NCI-H2029 treated with DMSO at 0.1 percent for 48 hours (cell line): Measurements from ENCODE around the gene MAPKAPK3.

Source experiments
- DNase-seq: peaks from one replicate; lab custom pipeline; 2025; lab: John Stamatoyannopoulos, UW

The MAPKAPK3 gene

GRCh38 chr3:50609071-50609762 lies 7.7 kb upstream of the MAPKAPK3 start:
- no peak for DNase-seq

GRCh38 chr3:50609763-50610085 lies 7.2 kb upstream of the MAPKAPK3 start:
- DNase-seq, result no peak

GRCh38 chr3:50610181-50610971 lies 6.6 kb upstream of the MAPKAPK3 start:
- no peak for DNase-seq

GRCh38 chr3:50610992-50611463 lies 5.9 kb upstream of the MAPKAPK3 start:
- no peak for DNase-seq

- peak; percentile 53 for DNase-seq
These were observed 5.3 kb upstream of the MAPKAPK3 start, which contains the start of gene CISH for GRCh38 chr3:50611464-50612233. CISH (minus strand) TSS chr3:50611774; CDS start chr3:50611650, 124 bp downstream.

GRCh38 chr3:50612234-50612882 lies 4.6 kb upstream of the MAPKAPK3 start:
- no peak for DNase-seq

GRCh38 chr3:50612970-50613846 lies 3.7 kb upstream of the MAPKAPK3 start:
- DNase-seq, result no peak

- DNase-seq, result no peak
These were observed 1.8 kb upstream of the MAPKAPK3 start for GRCh38 chr3:50615190-50615589.

- DNase-seq, result peak; percentile 37
These were observed 765 bp upstream of the MAPKAPK3 start for GRCh38 chr3:50616003-50616769.

GRCh38 chr3:50616770-50617095 lies 218 bp upstream of the MAPKAPK3 start:
- peak; percentile 34 for DNase-seq

GRCh38 chr3:50617911-50618481 lies 1.0 kb downstream of the MAPKAPK3 start:
- DNase-seq, result no peak

GRCh38 chr3:50620420-50620819 lies 3.5 kb downstream of the MAPKAPK3 start:
- DNase-seq, result no peak

- no peak for DNase-seq
These were observed 3.9 kb downstream of the MAPKAPK3 start for GRCh38 chr3:50620820-50621219.

- DNase-seq, result no peak
These were observed 5.9 kb downstream of the MAPKAPK3 start for GRCh38 chr3:50622881-50623280.

- no peak for DNase-seq
These were observed 7.0 kb downstream of the MAPKAPK3 start for GRCh38 chr3:50623840-50624474.

GRCh38 chr3:50624634-50625033 lies 7.7 kb downstream of the MAPKAPK3 start:
- no peak for DNase-seq

- DNase-seq, result no peak
These were observed 8.6 kb downstream of the MAPKAPK3 start for GRCh38 chr3:50625231-50626182.

- no peak for DNase-seq
These were observed 9.4 kb downstream of the MAPKAPK3 start for GRCh38 chr3:50626401-50626800.
